Pancreas (tissue), 10 donors: ENCODE measurements around the gene ZNF362. TPM values are rescaled to one million over a fixed set of nuclear protein-coding genes. Genes with fewer than 3 reads are reported as not detected.

Experiments used
- ATAC-seq, 4 donors: fragments of 200-7000 bp; cut with Tn5 transposase; one replicate each; pipeline versions ENCODE4 v1.8.0 to v1.9.1; 2020; ENCODE audit warnings: mild to moderate bottlenecking in 4 of 4, moderate library complexity in 4 of 4
- DNase-seq, 6 donors: peaks; one replicate each; pipeline ENCODE4 v3.0.0-alpha.2; 2020
- FAIRE-seq: peaks from 2 replicates; lab custom pipeline; 2012; peaks lifted over from hg19 to GRCh38; lab: Jason Lieb, UNC
- H3K27ac ChIP-seq, 4 donors: fragments of 200-600 bp; sonication (generic); 1 replicate in 3 of 4; 2 replicates in 1 of 4; pipeline versions ENCODE4 v1.5.0 to v1.8.0; 2020
- H3K27me3 ChIP-seq, 4 donors: fragments of 200-600 bp; one replicate each; pipeline ENCODE4 v1.8.0; 2021
- H3K36me3 ChIP-seq, 3 donors: fragments of 200-600 bp; sonication (generic) in 1 of 3; one replicate each; pipeline versions ENCODE4 v1.5.0 to v1.8.0; 2020 to 2021
- H3K4me1 ChIP-seq, 3 donors: fragments of 200-600 bp; one replicate each; pipeline ENCODE4 v1.8.0; 2021
- H3K4me3 ChIP-seq, 4 donors: fragments of 200-600 bp; sonication (generic) in 2 of 4; one replicate each; pipeline versions ENCODE4 v1.5.0 to v1.8.0; 2020 to 2021
- H3K9me3 ChIP-seq, 4 donors: fragments of 200-600 bp; one replicate each; pipeline ENCODE4 v1.8.0; 2021
- CTCF ChIP-seq, 4 donors: fragments of 200-600 bp; sonication (generic) in 3 of 4; IDR thresholded peaks; one replicate each; pipeline versions ENCODE4 v1.5.0 to v1.8.0; 2021; ENCODE audit warnings: antibody characterized with exemption in 4 of 4
- WGBS, 2 donors: extraction: QIAGEN DNeasy Blood & Tissue Kit; methylation state at CpG; one replicate each; pipeline ENCODE4 v1.1.7; 2013; 5-methylcytosine and 5-hydroxymethylcytosine counted together
- intact Hi-C, 3 donors: fragments of 100-400 bp; cut with DNase I; formaldehyde crosslinking; loops; one replicate each; pipeline versions ENCODE4 v1.11.1 to v1.14.2; 2022
- polyA plus RNA-seq, 2 donors: library from polyadenylated mRNA; stranded (reverse); fragments of 200-250 nt; gene quantifications; one replicate each; pipeline ENCODE4 v1.2.3, GENCODE V29; 2013
- total RNA-seq, 6 donors: library from RNA; stranded (reverse); fragmentation: NEBNext Ultra II Directional in 4 of 6; extraction: Animal tissue kit (Norgen Biotek cat#: 25700) in 4 of 6; gene quantifications; one replicate each; pipeline versions ENCODE4 v1.2.1 to v1.2.4, GENCODE V29; 2021 to 2023
- donor health status: healthy with polysubstance abuse.
- donor health status: DM: no; HTN: no; CAD: no; lungs with moderate emphysema.
- donor health status: DM: no; HTN: no; CAD: no.
- donor health status: control.
- donor health status: control.
- donor health status: Bipolar disorder and iron deficiency.
- donor health status: DM: yes; HTN: yes; CAD: no.
- donor health status: DM: no; HTN: no; CAD: no.
- donor health status: DM: no; HTN: no; CAD: no.
- donor health status: DM: yes; HTN: yes; CAD: no.

ZNF362 gene
- total and polyA plus RNA-seq, 8 donors, result 11.8 to 19.7 (median 13.9) TPM

- Histone ChIP-seq H3K4me3 (no peak overlapping the region), H3K9me3 (no peaks in the 10 kb centered on the region), H3K27me3 (no peaks in the 10 kb centered on the region), H3K4me1 (peaks cover 0 to 7% (median 0%) of the 10 kb centered on the region in 3 donors), H3K36me3 (peaks cover 0 to 55% (median 27%) of the 10 kb centered on the region in 3 donors), H3K27ac (no peak overlapping the region)
- no peak for TF ChIP-seq CTCF (IDR thresholded peaks at IDR 0.05)
- ATAC-seq, result no peak
- no peak for FAIRE-seq
- no peak for DNase-seq
- WGBS, 2 donors, result 89 to 91% methylated on average over 10 of the region's 10 CpGs
- intact Hi-C loops, result no loop called here
Observed at GRCh38 chr1:33322870-33323585, 66.7 kb downstream of the ZNF362 start.

GRCh38 chr1:33323663-33324477 lies 67.6 kb downstream of the ZNF362 start:
- no peaks in the 10 kb centered on the region for H3K9me3 ChIP-seq
- peaks cover 0 to 11% (median 0%) of the 10 kb centered on the region in 3 donors for H3K4me1 ChIP-seq
- H3K36me3 ChIP-seq, result peaks cover 0 to 63% (median 32%) of the 10 kb centered on the region in 3 donors
- DNase-seq (no peak), ATAC-seq (no peak), FAIRE-seq (no peak)
- H3K27me3 ChIP-seq, result no peaks in the 10 kb centered on the region
- 76 to 91% methylated on average over 14 of the region's 14 CpGs for WGBS, 2 donors
- H3K4me3 ChIP-seq, result no peak overlapping the region
- H3K27ac ChIP-seq, result no peak overlapping the region
- TF ChIP-seq CTCF (IDR thresholded peaks at IDR 0.05), result no peak
- intact Hi-C loops, result no loop called here

- Histone ChIP-seq H3K36me3 (peaks cover 0 to 74% (median 43%) of the 10 kb centered on the region in 3 donors), H3K27ac (no peak overlapping the region)
- no peak for FAIRE-seq
Observed at GRCh38 chr1:33324677-33325575, 68.6 kb downstream of the ZNF362 start.

GRCh38 chr1:33326785-33327184 lies 70.5 kb downstream of the ZNF362 start:
- no peak for TF ChIP-seq CTCF (IDR thresholded peaks at IDR 0.05)
- FAIRE-seq, result no peak
- no peak for DNase-seq
- intact Hi-C loops, result no loop called here
- Histone ChIP-seq H3K4me3 (no peak overlapping the region), H3K27me3 (no peaks in the 10 kb centered on the region), H3K27ac (no peak overlapping the region), H3K9me3 (no peaks in the 10 kb centered on the region), H3K36me3 (peaks cover 0 to 92% (median 61%) of the 10 kb centered on the region in 3 donors), H3K4me1 (peaks cover 0 to 11% (median 0%) of the 10 kb centered on the region in 3 donors)
- 86% methylated on average over 9 of the region's 9 CpGs for WGBS, 2 donors
- ATAC-seq, result peak in 2 of 4 donors; percentile 9 to 31

More at GRCh38 chr1:33324677-33325575, 68.6 kb downstream of the ZNF362 start:
- TF ChIP-seq CTCF (IDR thresholded peaks at IDR 0.05), result no peak
- Histone ChIP-seq H3K9me3 (no peaks in the 10 kb centered on the region), H3K27me3 (no peaks in the 10 kb centered on the region), H3K4me1 (peaks cover 0 to 11% (median 0%) of the 10 kb centered on the region in 3 donors), H3K4me3 (no peak overlapping the region)
- DNase-seq (peak in 1 of 6 donors; percentile 44), ATAC-seq (no peak)
- WGBS, 2 donors, result 86 to 87% methylated on average over 22 of the region's 22 CpGs
- intact Hi-C loops, result no loop called here
